ENCODE measurements around the gene SFT2D3. TPM values are rescaled to one million over a fixed set of nuclear protein-coding genes. Genes with fewer than 3 reads are reported as not detected.

SFT2D3 gene
- total and polyA plus RNA-seq, 8 donors: 2.7 to 5.7 (median 3.7) TPM

DNA sequence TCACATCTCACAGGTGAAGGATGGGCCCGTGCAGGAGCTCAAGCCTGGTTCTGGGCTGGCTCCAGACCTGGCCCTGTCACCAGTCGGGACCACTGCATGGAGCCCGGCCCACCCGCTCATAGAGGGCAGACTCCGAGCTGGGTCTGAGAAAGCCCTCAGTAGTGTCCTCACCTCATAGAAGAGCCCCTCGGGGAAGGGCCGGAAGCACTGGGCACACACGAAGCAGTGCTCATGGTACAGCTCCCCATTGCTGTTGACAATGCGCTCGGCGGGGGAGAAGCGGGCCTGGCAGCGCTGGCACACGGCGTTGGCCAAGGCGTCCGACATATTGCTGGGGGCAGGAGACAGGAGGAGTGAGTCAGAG, 44.1 kb upstream of the SFT2D3 start:
- H3K36me3 ChIP-seq: no peaks in the 10 kb centered on the region
- WGBS, 2 donors: 75 to 80% methylated on average over 17 of the region's 17 CpGs
- no peak overlapping the region for H3K27ac ChIP-seq
- FAIRE-seq (no peak), ATAC-seq (no peak), DNase-seq (no peak)
- H3K27me3 ChIP-seq: no peaks in the 10 kb centered on the region
- no peak for TF ChIP-seq CTCF (IDR thresholded peaks at IDR 0.05)
- no peaks in the 10 kb centered on the region for H3K9me3 ChIP-seq
- no peaks in the 10 kb centered on the region for H3K4me1 ChIP-seq
- no peak overlapping the region for H3K4me3 ChIP-seq
- intact Hi-C loops (cut with DNase I): no loop called here

DNA sequence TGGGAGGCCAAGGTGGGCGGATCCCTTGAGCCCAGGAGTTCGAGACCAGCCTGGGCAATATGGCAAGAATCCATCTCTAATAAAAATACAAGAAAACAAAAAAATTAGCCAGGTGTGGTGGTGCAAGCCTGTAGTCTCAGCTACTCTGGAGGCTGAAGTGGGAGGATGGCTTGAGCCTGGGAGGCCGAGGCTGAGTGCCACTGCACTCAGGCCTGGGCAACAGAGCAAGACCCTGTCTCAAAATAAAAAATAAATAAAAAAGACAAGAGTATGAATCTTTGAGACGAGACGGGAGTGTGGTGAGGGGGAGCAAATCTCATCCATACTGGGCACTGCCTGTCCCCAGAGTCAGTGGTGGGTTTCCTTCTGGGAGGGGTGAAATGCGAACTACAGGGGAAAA, 43.2 kb upstream of the SFT2D3 start:
- Histone ChIP-seq H3K27me3 (peaks cover 0 to 1% (median 0%) of the 10 kb centered on the region in 4 donors), H3K4me1 (no peaks in the 10 kb centered on the region), H3K4me3 (no peak overlapping the region), H3K36me3 (no peaks in the 10 kb centered on the region), H3K9me3 (no peaks in the 10 kb centered on the region), H3K27ac (no peak overlapping the region)
- ATAC-seq (no peak), DNase-seq (no peak), FAIRE-seq (no peak)
- intact Hi-C loops (cut with DNase I): no loop called here
- 81 to 88% methylated on average over 6 of the region's 6 CpGs for WGBS, 2 donors
- no peak for TF ChIP-seq CTCF (IDR thresholded peaks at IDR 0.05)

GRCh38 chr2:127658641-127659407, 42.5 kb upstream of the SFT2D3 start:
- no peak overlapping the region for H3K27ac ChIP-seq
- H3K4me3 ChIP-seq: no peak overlapping the region
- intact Hi-C loops (cut with DNase I): no loop called here
- DNase-seq: no peak
- no peak for ATAC-seq
- peaks cover 0 to 3% (median 0%) of the 10 kb centered on the region in 4 donors for H3K27me3 ChIP-seq
- H3K4me1 ChIP-seq: no peaks in the 10 kb centered on the region
- no peak for TF ChIP-seq CTCF (IDR thresholded peaks at IDR 0.05)
- H3K9me3 ChIP-seq: no peaks in the 10 kb centered on the region
- 84 to 86% methylated on average over 20 of the region's 20 CpGs for WGBS, 2 donors
- H3K36me3 ChIP-seq: no peaks in the 10 kb centered on the region
- no peak for FAIRE-seq

DNA sequence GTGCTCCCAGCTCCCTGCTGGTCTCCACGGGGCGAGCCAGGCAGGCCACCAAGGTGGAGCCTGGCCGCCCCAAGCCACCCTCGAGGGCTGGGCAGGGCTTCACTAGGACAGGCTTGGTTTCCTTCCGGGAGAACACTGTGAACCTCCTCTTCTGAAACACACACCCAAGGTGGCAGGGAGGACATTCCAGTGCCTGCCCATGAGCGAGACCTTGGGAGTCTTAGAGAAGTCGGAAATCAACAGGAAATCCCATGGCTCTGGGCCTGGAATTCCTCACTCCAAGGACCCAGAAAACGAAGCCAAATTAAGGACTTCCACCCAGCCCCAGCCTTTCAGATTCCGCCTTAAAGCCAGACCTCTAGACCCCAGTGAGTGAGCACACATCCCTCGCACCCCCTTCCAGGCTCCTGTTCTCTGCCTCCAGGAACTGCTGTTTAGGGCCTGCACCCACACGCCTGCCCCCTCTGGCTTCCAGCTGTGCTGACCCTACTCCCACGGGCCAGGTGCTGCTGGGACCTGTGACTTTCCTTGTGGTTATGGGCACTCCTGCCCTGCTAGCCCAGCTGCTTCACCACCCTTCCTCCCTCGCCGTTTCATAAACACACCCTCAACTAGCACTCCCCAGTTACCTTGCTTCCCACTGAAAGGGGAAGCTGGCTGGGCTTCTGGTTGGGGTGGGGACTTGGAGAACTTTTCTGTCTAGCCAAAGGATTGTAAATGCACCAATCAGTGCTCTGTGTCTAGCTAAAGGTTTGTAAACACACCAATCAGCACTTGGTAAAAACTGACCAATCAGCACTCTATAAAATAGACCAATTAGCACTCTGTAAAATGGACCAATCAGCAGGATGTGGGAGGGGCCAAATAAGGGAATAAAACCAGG, 41.6 kb upstream of the SFT2D3 start:
- FAIRE-seq (no peak), ATAC-seq (no peak), DNase-seq (no peak)
- no peak for TF ChIP-seq CTCF (IDR thresholded peaks at IDR 0.05)
- WGBS, 2 donors: 71 to 76% methylated on average over 14 of the region's 14 CpGs
- H3K4me1 ChIP-seq: no peaks in the 10 kb centered on the region
- H3K27ac ChIP-seq: no peak overlapping the region
- intact Hi-C loops (cut with DNase I): no loop called here
- no peaks in the 10 kb centered on the region for H3K36me3 ChIP-seq
- no peaks in the 10 kb centered on the region for H3K9me3 ChIP-seq
- H3K27me3 ChIP-seq: peaks cover 0 to 3% (median 0%) of the 10 kb centered on the region in 4 donors
- no peak overlapping the region for H3K4me3 ChIP-seq

GRCh38 chr2:127660291-127660578, 41.1 kb upstream of the SFT2D3 start:
- no peaks in the 10 kb centered on the region for H3K36me3 ChIP-seq
- TF ChIP-seq CTCF (IDR thresholded peaks at IDR 0.05): no peak
- FAIRE-seq: no peak

More at GRCh38 chr2:127660291-127660578, 41.1 kb upstream of the SFT2D3 start:
- whole genome bisulfite sequencing, 2 donors: 83 to 89% methylated on average over 10 of the region's 10 CpGs
- ATAC-seq (no peak), DNase-seq (no peak)
- Histone ChIP-seq H3K4me3 (no peak overlapping the region), H3K27me3 (peaks cover 0 to 3% (median 0%) of the 10 kb centered on the region in 4 donors), H3K9me3 (no peaks in the 10 kb centered on the region), H3K27ac (no peak overlapping the region), H3K4me1 (no peaks in the 10 kb centered on the region)
- intact Hi-C loops (cut with DNase I): no loop called here

All from pancreas (tissue), 10 donors.